Endothelial cell of umbilical vein (primary cell): Measurements from ENCODE around the gene PDLIM5.

Source experiments
- CTCF ChIP-seq, 2 donors: IDR thresholded peaks; 1 replicate in 1 of 2; 2 replicates in 1 of 2; pipeline ENCODE4 v1.5.1; 2011; ENCODE audit warnings: low read length in 2 of 2, mild to moderate bottlenecking in 2 of 2, moderate library complexity in 2 of 2, control low read depth in 1 of 2, inconsistent platforms in 1 of 2, low read depth in 1 of 2; ENCODE audit not compliant: insufficient read depth in 1 of 2; ENCODE audit errors: extremely low read depth in 1 of 2
- EZH2 ChIP-seq: IDR thresholded peaks from 2 replicates; pipeline ENCODE4 v1.6.1; 2012; ENCODE audit warnings: borderline replicate concordance, low read depth, mild to moderate bottlenecking, moderate library complexity, low read length, inconsistent platforms; ENCODE audit not compliant: severe bottlenecking
- FOS ChIP-seq: IDR thresholded peaks from 2 replicates; pipeline ENCODE4 v1.6.1; 2011; ENCODE audit warnings: mild to moderate bottlenecking, low read length, moderate library complexity, borderline replicate concordance; ENCODE audit not compliant: insufficient read depth
- JUN ChIP-seq: IDR thresholded peaks from 2 replicates; pipeline ENCODE4 v1.6.1; 2011; ENCODE audit warnings: borderline replicate concordance, low read depth; ENCODE audit not compliant: insufficient read length, insufficient read depth
- MAX ChIP-seq: IDR thresholded peaks from 2 replicates; pipeline ENCODE4 v1.6.1; 2011; ENCODE audit not compliant: insufficient read depth, insufficient read length
- POLR2A ChIP-seq: IDR thresholded peaks from 2 replicates; pipeline ENCODE4 v1.6.1; 2012; ENCODE audit warnings: low read depth, mild to moderate bottlenecking, control low read depth, low read length
- POLR2AphosphoS5 ChIP-seq: IDR thresholded peaks from 2 replicates; pipeline ENCODE4 v1.6.1; 2012; ENCODE audit warnings: low read depth, mild to moderate bottlenecking, control low read depth, low read length, moderate library complexity; ENCODE audit not compliant: insufficient read depth

DNA sequence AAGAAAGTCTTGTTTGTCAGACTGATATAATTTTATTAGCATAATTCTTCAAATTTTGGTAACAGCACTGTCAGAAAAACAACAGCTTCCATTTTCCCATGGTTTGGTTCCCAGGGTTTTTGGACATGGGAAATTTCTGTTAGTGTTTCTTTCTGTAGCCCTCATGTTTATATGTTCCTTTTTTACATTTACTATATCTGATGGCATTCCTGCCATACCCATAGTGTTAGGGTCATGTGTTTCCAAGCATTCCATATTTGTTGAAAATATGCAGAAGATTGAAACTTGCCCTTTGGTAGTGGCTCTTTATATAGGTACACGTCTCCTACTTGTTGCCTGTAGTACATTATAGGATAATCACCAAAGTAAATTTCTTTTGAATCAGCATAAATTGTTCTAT lies 65.8 kb downstream of the PDLIM5 start:
- TF ChIP-seq POLR2A (no peak), CTCF (IDR thresholded peaks at IDR 0.05; ENCODE audit: extremely low read depth in 1 of 2, insufficient read depth in 1 of 2, low read depth in 1 of 2, low read length in 2 of 2) (no peak), EZH2 (no peak), JUN (no peak), POLR2AphosphoS5 (no peak), MAX (no peak), FOS (no peak)
